CD4-positive, CD25-positive, alpha-beta regulatory T cell (primary cell): ENCODE data around the gene FARP1. TPM values are rescaled to one million over a fixed set of nuclear protein-coding genes. Genes with fewer than 3 reads are reported as not detected.

Experiments
- ATAC-seq, 2 donors: fragments of 150-1000 bp; cut with Tn5 transposase; one replicate each; pipeline ENCODE4 v1.10.0; 2021; ENCODE audit warnings: low read depth in 2 of 2, moderate number of reproducible peaks in 2 of 2, moderate library complexity in 1 of 2
- DNase-seq, 3 donors: peaks; one replicate each; pipeline versions ENCODE4 v3.0.0 to v3.0.0-alpha.2; 2012 to 2022; ENCODE audit warnings: mixed read lengths in 1 of 3
- H3K27ac ChIP-seq: one replicate; pipeline ENCODE4 v1.7.0; 2013; ENCODE audit warnings: mild to moderate bottlenecking, low read length; ENCODE audit not compliant: insufficient read depth, poor library complexity, severe bottlenecking
- H3K27me3 ChIP-seq: one replicate; pipeline ENCODE4 v1.7.0; 2013; ENCODE audit warnings: low read length; ENCODE audit not compliant: control insufficient read depth, insufficient read depth
- H3K36me3 ChIP-seq: one replicate; pipeline ENCODE4 v1.7.0; 2013; ENCODE audit warnings: mild to moderate bottlenecking, low read length, moderate library complexity; ENCODE audit not compliant: control insufficient read depth, insufficient read depth
- H3K4me1 ChIP-seq: 2 replicates; pipeline ENCODE4 v1.7.0; 2013; ENCODE audit warnings: mild to moderate bottlenecking, low read length; ENCODE audit not compliant: insufficient read depth, control insufficient read depth, poor library complexity, severe bottlenecking
- H3K4me3 ChIP-seq: one replicate; pipeline ENCODE4 v1.7.0; 2013; ENCODE audit warnings: low read depth, mild to moderate bottlenecking, low read length, moderate library complexity
- H3K9me3 ChIP-seq, 2 experiments: 1 replicate in 1 of 2; 2 replicates in 1 of 2; pipeline ENCODE4 v1.7.0; 2013; ENCODE audit warnings: low read length in 2 of 2, mild to moderate bottlenecking in 1 of 2, moderate library complexity in 1 of 2; ENCODE audit not compliant: control insufficient read depth in 2 of 2
- H3K27ac Mint-ChIP-seq, 3 donors: one replicate each; pipeline ENCODE4 v1.8.0; 2020 to 2022; ENCODE audit warnings: mild to moderate bottlenecking in 3 of 3, mixed read lengths in 3 of 3, moderate library complexity in 2 of 3
- H3K27me3 Mint-ChIP-seq: one replicate; pipeline ENCODE4 v1.8.0; 2022; ENCODE audit warnings: mild to moderate bottlenecking, mixed read lengths
- H3K36me3 Mint-ChIP-seq: one replicate; pipeline ENCODE4 v1.8.0; 2020; ENCODE audit warnings: mixed read lengths
- H3K4me1 Mint-ChIP-seq, 4 donors: one replicate each; pipeline ENCODE4 v1.8.0; 2020 to 2022; ENCODE audit warnings: mixed read lengths in 4 of 4, mild to moderate bottlenecking in 1 of 4
- H3K4me3 Mint-ChIP-seq, 4 donors: one replicate each; pipeline ENCODE4 v1.8.0; 2020 to 2022; ENCODE audit warnings: mild to moderate bottlenecking in 4 of 4, mixed read lengths in 4 of 4, moderate library complexity in 3 of 4
- H3K9me3 Mint-ChIP-seq, 7 donors: one replicate each; pipeline ENCODE4 v1.8.0; 2020 to 2022; ENCODE audit warnings: mixed read lengths in 7 of 7, mild to moderate bottlenecking in 3 of 7, moderate library complexity in 2 of 7
- polyA plus RNA-seq, 4 donors: library from polyadenylated mRNA; unstranded; fragments of 300-500 nt; fragmentation: Illumina TruSeq; gene quantifications; one replicate each; pipeline ENCODE4 v1.2.3, GENCODE V29; 2021
- total RNA-seq: library from RNA; stranded (reverse); gene quantifications from one replicate; pipeline ENCODE4 v1.2.3, GENCODE V29; 2022

The FARP1 gene
- total and polyA plus RNA-seq, 5 donors from 2014 or later = 0.25 to 0.79 (median 0.46) TPM

GRCh38 chr13:98176777-98177608 is 34.1 kb downstream of the FARP1 start, which contains the start of gene RNF113B:
RNF113B (minus strand) TSS chr13:98177269; CDS start chr13:98177236, 33 bp downstream.
- Mint-ChIP-seq H3K36me3 (no peaks in the 10 kb centered on the region), H3K9me3 (peaks cover 0 to 2% (median 0%) of the 10 kb centered on the region in 7 donors), H3K27ac (no peak within 1 kb of the TSS), H3K4me1 (no peaks in the 10 kb centered on the region), H3K4me3 (no peak within 1 kb of the TSS), H3K27me3 (peaks cover 5% of the 10 kb centered on the region)
- ATAC-seq (no peak), DNase-seq (no peak)
- Histone ChIP-seq H3K9me3 (no peaks in the 10 kb centered on the region), H3K27ac (no peak within 1 kb of the TSS), H3K4me3 (no peak within 1 kb of the TSS), H3K36me3 (no peaks in the 10 kb centered on the region), H3K27me3 (no peaks in the 10 kb centered on the region), H3K4me1 (no peaks in the 10 kb centered on the region)

DNA sequence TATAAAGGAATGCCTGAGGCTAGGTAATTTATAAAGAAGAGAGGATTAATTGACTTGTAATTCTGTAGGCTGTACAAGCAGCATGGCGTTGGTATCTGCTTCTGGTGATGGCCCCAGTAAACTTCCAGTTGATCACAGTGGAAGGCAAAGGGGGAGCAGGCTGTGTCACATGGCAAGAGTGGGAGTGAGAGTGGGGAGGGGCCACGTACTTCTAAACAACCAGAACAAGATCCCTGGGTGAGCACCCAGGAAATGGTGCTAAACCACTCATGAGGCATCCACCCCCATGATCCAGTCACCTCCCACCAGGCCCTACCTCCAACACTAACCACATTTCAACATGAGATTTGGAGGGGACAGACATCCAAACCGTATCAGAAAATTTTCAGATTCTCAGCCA is 37.2 kb downstream of the FARP1 start:
- H3K4me3 ChIP-seq = no peak overlapping the region
- no peaks in the 10 kb centered on the region for H3K27me3 ChIP-seq
- ATAC-seq = no peak
- no peaks in the 10 kb centered on the region for H3K4me1 Mint-ChIP-seq
- no peaks in the 10 kb centered on the region for H3K36me3 Mint-ChIP-seq
- no peak for DNase-seq
- H3K27ac Mint-ChIP-seq = no peak overlapping the region
- no peaks in the 10 kb centered on the region for H3K9me3 ChIP-seq
- H3K4me3 Mint-ChIP-seq = no peak overlapping the region
- H3K36me3 ChIP-seq = no peaks in the 10 kb centered on the region
- no peaks in the 10 kb centered on the region for H3K4me1 ChIP-seq
- H3K27ac ChIP-seq = no peak overlapping the region
- peaks cover 0 to 2% (median 0%) of the 10 kb centered on the region in 7 donors for H3K9me3 Mint-ChIP-seq
- no peaks in the 10 kb centered on the region for H3K27me3 Mint-ChIP-seq

DNA sequence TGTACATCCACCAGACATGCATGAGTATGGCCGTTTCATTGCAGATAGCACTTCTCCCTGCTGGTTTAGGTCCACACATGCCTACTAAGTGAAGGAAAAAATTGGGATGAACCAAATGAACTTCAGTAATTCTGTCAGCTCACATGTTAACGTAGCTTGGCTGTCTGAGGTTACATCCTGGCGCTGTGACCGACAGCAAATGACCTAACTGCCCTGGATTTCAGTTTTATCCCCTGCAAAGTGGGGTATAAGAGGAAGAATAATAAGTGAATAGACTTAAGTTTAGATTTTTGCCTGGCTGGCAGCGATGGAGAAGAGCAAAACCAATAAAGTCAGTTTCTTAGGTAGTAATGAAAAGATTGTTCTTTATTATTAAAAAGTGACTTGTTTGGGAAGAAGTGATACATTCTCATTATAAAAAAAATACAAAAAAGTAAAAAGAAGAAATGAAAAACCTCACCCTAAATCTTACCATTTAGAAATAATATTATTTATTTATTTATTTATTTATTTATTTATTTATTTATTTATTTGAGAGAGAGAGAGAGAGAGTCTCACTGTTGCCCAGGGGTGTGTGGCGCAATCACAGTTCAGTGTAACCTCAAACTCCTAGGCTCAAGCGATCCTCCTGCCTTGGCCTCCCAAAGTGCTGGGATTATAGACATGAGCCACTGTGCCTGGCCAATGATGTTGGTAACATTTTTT is 38.4 kb downstream of the FARP1 start:
- H3K27me3 ChIP-seq = no peaks in the 10 kb centered on the region
- no peak overlapping the region for H3K4me3 ChIP-seq
- ATAC-seq (no peak), DNase-seq (no peak)
- no peaks in the 10 kb centered on the region for H3K4me1 ChIP-seq
- Mint-ChIP-seq H3K4me1 (no peaks in the 10 kb centered on the region), H3K4me3 (no peak overlapping the region), H3K27me3 (no peaks in the 10 kb centered on the region), H3K9me3 (peaks cover 0 to 2% (median 0%) of the 10 kb centered on the region in 7 donors), H3K36me3 (no peaks in the 10 kb centered on the region), H3K27ac (no peak overlapping the region)
- no peak overlapping the region for H3K27ac ChIP-seq
- no peaks in the 10 kb centered on the region for H3K36me3 ChIP-seq
- H3K9me3 ChIP-seq = no peaks in the 10 kb centered on the region

- Histone ChIP-seq H3K4me3 (no peak overlapping the region), H3K9me3 (no peaks in the 10 kb centered on the region), H3K36me3 (no peaks in the 10 kb centered on the region), H3K4me1 (no peaks in the 10 kb centered on the region), H3K27me3 (no peaks in the 10 kb centered on the region), H3K27ac (no peak overlapping the region)
- H3K4me1 Mint-ChIP-seq = no peaks in the 10 kb centered on the region
- no peak overlapping the region for H3K27ac Mint-ChIP-seq
- H3K36me3 Mint-ChIP-seq = no peaks in the 10 kb centered on the region
- H3K27me3 Mint-ChIP-seq = no peaks in the 10 kb centered on the region
- ATAC-seq = no peak
- no peak overlapping the region for H3K4me3 Mint-ChIP-seq
- peaks cover 0 to 2% (median 0%) of the 10 kb centered on the region in 7 donors for H3K9me3 Mint-ChIP-seq
- DNase-seq = no peak
Measured at GRCh38 chr13:98182153-98182552, 39.3 kb downstream of the FARP1 start.

DNA sequence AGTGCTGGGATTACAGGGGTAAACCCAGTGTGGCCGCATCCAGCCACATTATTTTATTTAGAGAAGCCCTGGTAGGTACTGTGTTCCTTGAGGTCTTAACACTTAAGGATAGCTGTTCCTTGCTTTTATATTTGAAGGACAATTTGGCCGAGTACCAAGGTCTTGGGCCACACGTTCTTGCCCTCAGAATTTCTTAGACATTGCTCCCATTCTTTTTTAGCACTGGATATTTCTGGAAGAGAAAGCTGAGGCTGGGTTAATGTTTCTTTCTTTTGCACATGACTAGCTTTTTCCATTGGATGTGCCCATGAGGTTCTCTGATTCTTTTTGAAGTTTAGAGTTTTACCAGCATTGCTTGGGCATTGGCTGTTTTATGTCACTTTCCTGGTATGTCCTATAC is 39.7 kb downstream of the FARP1 start:
- no peak overlapping the region for H3K27ac Mint-ChIP-seq
- no peaks in the 10 kb centered on the region for H3K4me1 Mint-ChIP-seq
- H3K9me3 Mint-ChIP-seq = peaks cover 0 to 2% (median 0%) of the 10 kb centered on the region in 7 donors
- H3K4me3 ChIP-seq = no peak overlapping the region
- H3K36me3 Mint-ChIP-seq = no peaks in the 10 kb centered on the region
- H3K9me3 ChIP-seq = no peaks in the 10 kb centered on the region
- H3K36me3 ChIP-seq = no peaks in the 10 kb centered on the region
- no peak overlapping the region for H3K4me3 Mint-ChIP-seq
- no peaks in the 10 kb centered on the region for H3K27me3 Mint-ChIP-seq
- no peak for ATAC-seq
- H3K4me1 ChIP-seq = no peaks in the 10 kb centered on the region
- no peak for DNase-seq
- no peaks in the 10 kb centered on the region for H3K27me3 ChIP-seq
- H3K27ac ChIP-seq = no peak overlapping the region

- H3K27me3 Mint-ChIP-seq = no peaks in the 10 kb centered on the region
- peaks cover 0 to 2% (median 0%) of the 10 kb centered on the region in 7 donors for H3K9me3 Mint-ChIP-seq
- no peak overlapping the region for H3K27ac Mint-ChIP-seq
- Histone ChIP-seq H3K36me3 (no peaks in the 10 kb centered on the region), H3K27me3 (no peaks in the 10 kb centered on the region), H3K4me3 (no peak overlapping the region), H3K27ac (no peak overlapping the region), H3K9me3 (no peaks in the 10 kb centered on the region), H3K4me1 (no peaks in the 10 kb centered on the region)
- no peak overlapping the region for H3K4me3 Mint-ChIP-seq
- DNase-seq (no peak), ATAC-seq (no peak)
- H3K36me3 Mint-ChIP-seq = no peaks in the 10 kb centered on the region
- no peaks in the 10 kb centered on the region for H3K4me1 Mint-ChIP-seq
Measured at GRCh38 chr13:98184792-98185191, 41.9 kb downstream of the FARP1 start.

- peaks cover 7% of the 10 kb centered on the region for H3K27me3 Mint-ChIP-seq
- H3K4me1 Mint-ChIP-seq = no peaks in the 10 kb centered on the region
- no peak overlapping the region for H3K4me3 Mint-ChIP-seq
- Histone ChIP-seq H3K27me3 (no peaks in the 10 kb centered on the region), H3K27ac (no peak overlapping the region), H3K4me1 (no peaks in the 10 kb centered on the region), H3K4me3 (no peak overlapping the region), H3K9me3 (no peaks in the 10 kb centered on the region), H3K36me3 (no peaks in the 10 kb centered on the region)
- ATAC-seq = no peak
- no peak overlapping the region for H3K27ac Mint-ChIP-seq
- H3K36me3 Mint-ChIP-seq = no peaks in the 10 kb centered on the region
- no peaks in the 10 kb centered on the region for H3K9me3 Mint-ChIP-seq
- DNase-seq = no peak
Measured at GRCh38 chr13:98187155-98187964, 44.5 kb downstream of the FARP1 start.
